ENCODE data around the gene KLHL14. TPM values are rescaled to one million over a fixed set of nuclear protein-coding genes. Genes with fewer than 3 reads are reported as not detected.

The KLHL14 gene
- total RNA-seq, 4 donors from 2014 or later, result 18.9 to 36.5 (median 29.3) TPM

- H3K4me3 ChIP-seq (replicated peaks in 1 of 3), result peak overlapping the region in 2 of 3 donors; percentile 4 to 61
- no peaks in the 10 kb centered on the region for H3K36me3 ChIP-seq
- WGBS, 2 donors, result 11 to 28% methylated on average over 8 of the region's 8 CpGs
- intact Hi-C loops (cut with DNase I), result no loop called here
- H3K27ac ChIP-seq, result peak overlapping the region; percentile 89 to 96 (median 92)
- no peaks in the 10 kb centered on the region for H3K9me3 ChIP-seq
- TF ChIP-seq CTCF (IDR thresholded peaks at IDR 0.05), result no peak
- no peak for TF ChIP-seq POLR2A (IDR thresholded peaks at IDR 0.05)
- peaks cover 21 to 30% of the 10 kb centered on the region in 2 donors for H3K4me1 ChIP-seq
- no peaks in the 10 kb centered on the region for H3K27me3 ChIP-seq
- DNase-seq, result peak in 1 of 2 donors; percentile 18
These were observed 3.7 kb downstream of the KLHL14 start for GRCh38 chr18:32769071-32769585.

GRCh38 chr18:32767400-32767799, 5.4 kb downstream of the KLHL14 start:
- peak; percentile 90 to 92 for DNase-seq
- Histone ChIP-seq H3K36me3 (no peaks in the 10 kb centered on the region), H3K4me3 (replicated peaks in 1 of 3) (no peak overlapping the region), H3K27me3 (no peaks in the 10 kb centered on the region), H3K4me1 (peaks cover 12 to 24% of the 10 kb centered on the region in 2 donors), H3K9me3 (no peaks in the 10 kb centered on the region), H3K27ac (peak overlapping the region; percentile 89 to 96 (median 92))
- intact Hi-C loops (cut with DNase I), result no loop called here
- TF ChIP-seq POLR2A (IDR thresholded peaks at IDR 0.05), result peak in 1 of 2 donors; percentile 58
- TF ChIP-seq CTCF (IDR thresholded peaks at IDR 0.05), result no peak
- 36 to 42% methylated on average over 3 of the region's 3 CpGs for WGBS, 2 donors

GRCh38 chr18:32764611-32765244, 8.1 kb downstream of the KLHL14 start:
- no peak for DNase-seq
- H3K27ac ChIP-seq, result no peak overlapping the region
- intact Hi-C loops (cut with DNase I), result no loop called here
- no peak overlapping the region for H3K4me3 ChIP-seq (replicated peaks in 1 of 3)
- WGBS, 2 donors, result 89 to 90% methylated on average over 3 of the region's 3 CpGs
- no peak for TF ChIP-seq POLR2A (IDR thresholded peaks at IDR 0.05)
- TF ChIP-seq CTCF (IDR thresholded peaks at IDR 0.05), result no peak
- H3K9me3 ChIP-seq, result no peaks in the 10 kb centered on the region
- H3K27me3 ChIP-seq, result no peaks in the 10 kb centered on the region
- peaks cover 12 to 19% of the 10 kb centered on the region in 2 donors for H3K4me1 ChIP-seq
- H3K36me3 ChIP-seq, result no peaks in the 10 kb centered on the region

- Histone ChIP-seq H3K4me3 (replicated peaks in 1 of 3) (no peak overlapping the region), H3K4me1 (peaks cover 4 to 19% of the 10 kb centered on the region in 2 donors), H3K36me3 (no peaks in the 10 kb centered on the region), H3K27me3 (no peaks in the 10 kb centered on the region), H3K27ac (no peak overlapping the region), H3K9me3 (no peaks in the 10 kb centered on the region)
- no peak for DNase-seq
- intact Hi-C loops (cut with DNase I), result no loop called here
- no peak for TF ChIP-seq CTCF (IDR thresholded peaks at IDR 0.05)
- TF ChIP-seq POLR2A (IDR thresholded peaks at IDR 0.05), result no peak
- WGBS, 2 donors, result 89 to 90% methylated on average over 2 of the region's 2 CpGs
These were observed 9.5 kb downstream of the KLHL14 start for GRCh38 chr18:32763293-32763692.

GRCh38 chr18:32761231-32761630, 11.6 kb downstream of the KLHL14 start:
- H3K9me3 ChIP-seq, result no peaks in the 10 kb centered on the region
- TF ChIP-seq POLR2A (IDR thresholded peaks at IDR 0.05) (no peak), CTCF (IDR thresholded peaks at IDR 0.05) (no peak)
- no peaks in the 10 kb centered on the region for H3K36me3 ChIP-seq
- intact Hi-C loops (cut with DNase I), result no loop called here
- H3K4me3 ChIP-seq (replicated peaks in 1 of 3), result no peak overlapping the region
- H3K4me1 ChIP-seq, result peaks cover 0 to 7% of the 10 kb centered on the region in 2 donors
- no peak for DNase-seq
- H3K27ac ChIP-seq, result no peak overlapping the region
- 86 to 88% methylated on average over 1 of the region's 1 CpG for WGBS, 2 donors
- no peaks in the 10 kb centered on the region for H3K27me3 ChIP-seq
